Measurements from ENCODE around the gene KLK7.

DNA sequence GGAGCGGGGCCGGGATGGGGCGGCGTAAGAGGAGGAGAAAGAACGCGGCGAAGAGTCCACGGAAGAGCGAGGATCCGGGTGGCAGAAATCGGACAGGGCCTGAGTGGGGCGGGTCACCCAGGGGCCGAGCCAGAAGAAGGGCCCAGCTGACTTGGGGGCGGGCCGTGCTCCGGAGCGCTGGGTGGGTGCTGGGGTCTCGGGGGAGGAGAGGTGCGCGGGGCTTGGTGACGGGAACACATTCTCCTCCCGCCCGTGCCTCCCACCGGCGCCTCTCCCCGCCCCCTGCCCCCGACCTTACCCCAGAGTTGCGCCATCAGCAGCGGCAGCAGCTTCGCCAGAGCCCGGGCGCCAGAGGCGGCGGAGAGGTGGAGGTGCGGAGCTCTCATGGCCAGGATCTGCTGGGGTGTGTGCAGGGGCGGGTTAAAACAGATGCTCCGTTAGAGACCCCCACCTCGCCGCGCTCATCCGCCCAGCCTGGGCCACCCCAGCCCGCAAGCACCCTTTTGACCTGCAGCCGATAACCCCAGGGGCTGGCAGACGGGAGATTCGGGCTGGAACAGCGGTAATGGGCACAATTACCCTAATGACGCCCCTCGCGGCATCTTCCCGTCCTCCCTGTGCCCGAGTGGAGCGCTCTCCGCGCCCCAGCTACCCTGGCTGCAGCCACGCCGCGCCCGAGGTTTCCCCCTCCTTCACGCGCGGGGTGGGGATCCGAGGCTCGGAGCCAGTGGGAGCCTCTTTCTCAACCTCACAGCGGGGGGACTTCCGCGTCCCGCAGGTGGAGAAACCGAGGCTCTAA, 35.2 kb upstream of the KLK7 start:
- TF ChIP-seq, protein P1, sequence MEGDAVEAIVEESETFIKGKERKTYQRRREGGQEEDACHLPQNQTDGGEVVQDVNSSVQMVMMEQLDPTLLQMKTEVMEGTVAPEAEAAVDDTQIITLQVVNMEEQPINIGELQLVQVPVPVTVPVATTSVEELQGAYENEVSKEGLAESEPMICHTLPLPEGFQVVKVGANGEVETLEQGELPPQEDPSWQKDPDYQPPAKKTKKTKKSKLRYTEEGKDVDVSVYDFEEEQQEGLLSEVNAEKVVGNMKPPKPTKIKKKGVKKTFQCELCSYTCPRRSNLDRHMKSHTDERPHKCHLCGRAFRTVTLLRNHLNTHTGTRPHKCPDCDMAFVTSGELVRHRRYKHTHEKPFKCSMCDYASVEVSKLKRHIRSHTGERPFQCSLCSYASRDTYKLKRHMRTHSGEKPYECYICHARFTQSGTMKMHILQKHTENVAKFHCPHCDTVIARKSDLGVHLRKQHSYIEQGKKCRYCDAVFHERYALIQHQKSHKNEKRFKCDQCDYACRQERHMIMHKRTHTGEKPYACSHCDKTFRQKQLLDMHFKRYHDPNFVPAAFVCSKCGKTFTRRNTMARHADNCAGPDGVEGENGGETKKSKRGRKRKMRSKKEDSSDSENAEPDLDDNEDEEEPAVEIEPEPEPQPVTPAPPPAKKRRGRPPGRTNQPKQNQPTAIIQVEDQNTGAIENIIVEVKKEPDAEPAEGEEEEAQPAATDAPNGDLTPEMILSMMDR (IDR thresholded peaks at IDR 0.05) = no peak
- TF ChIP-seq POLR2A (IDR thresholded peaks at IDR 0.05) = no peak
